Erythroblast (primary cell): ENCODE measurements around the gene VPS36.

Source experiments
- GATA1 ChIP-seq: IDR thresholded peaks from 2 replicates; pipeline ENCODE4 v1.6.1; 2011; ENCODE audit warnings: low read depth, mild to moderate bottlenecking, control low read depth, low read length, moderate library complexity
- POLR2A ChIP-seq: IDR thresholded peaks from 2 replicates; pipeline ENCODE4 v1.6.1; 2011; ENCODE audit warnings: mild to moderate bottlenecking, low read length

DNA sequence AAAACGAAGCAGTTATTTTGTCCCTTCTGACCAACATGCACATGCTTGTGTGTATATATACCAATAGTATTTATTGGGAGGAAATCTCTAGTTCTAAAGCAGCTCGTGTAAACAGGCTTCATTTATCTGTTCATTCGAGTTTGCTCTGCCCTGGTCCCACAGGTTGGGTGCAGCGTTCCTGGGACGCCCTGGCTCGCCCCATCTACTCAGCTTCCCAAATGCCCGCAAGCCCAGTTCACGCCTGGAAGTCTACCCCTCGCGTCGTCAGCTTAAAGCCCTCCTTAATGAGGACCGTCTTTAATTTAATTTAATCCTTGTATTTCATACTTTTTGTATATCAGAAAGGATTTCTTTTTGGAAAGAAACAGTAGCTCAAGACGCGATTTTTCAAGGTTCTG is 45.1 kb downstream of the VPS36 start:
- TF ChIP-seq POLR2A (no peak), GATA1 (no peak)
